ENCODE data around the gene MAN1A1. TPM values are rescaled to one million over a fixed set of nuclear protein-coding genes. Genes with fewer than 3 reads are reported as not detected.
A peak's percentile ranks its signal among the peaks of the same experiment; 100 is the strongest.

MAN1A1 gene
- total and polyA plus RNA-seq, 4 donors = 68.2 to 209 (median 148) TPM

- Histone ChIP-seq H3K36me3 (ENCODE audit: control insufficient read depth in 4 of 4, insufficient read depth in 3 of 4, low read depth in 1 of 4, low read length in 3 of 4) (peaks cover 0 to 2% (median 0%) of the 10 kb centered on the region in 4 donors), H3K4me3 (ENCODE audit: low read depth in 1 of 3, low read length in 3 of 3) (no peak overlapping the region), H3K27ac (ENCODE audit: low read depth in 1 of 2, low read length in 2 of 2) (peak overlapping the region in 1 of 2 donors; percentile 2), H3K27me3 (ENCODE audit: control insufficient read depth in 4 of 4, insufficient read depth in 4 of 4, low read length in 3 of 4) (no peaks in the 10 kb centered on the region), H3K9me3 (ENCODE audit: control insufficient read depth in 4 of 4, low read length in 3 of 4) (no peaks in the 10 kb centered on the region), H3K9ac (ENCODE audit: low read depth in 1 of 2, low read length in 2 of 2) (no peak overlapping the region), H3K4me1 (ENCODE audit: control insufficient read depth in 4 of 4, insufficient read depth in 4 of 4, low read length in 3 of 4) (peaks cover 6 to 48% (median 28%) of the 10 kb centered on the region in 4 donors)
- no peak for TF ChIP-seq GABPA (IDR thresholded peaks at IDR 0.05 in 1 of 2, conservative IDR thresholded peaks at IDR 0.05 in 1 of 2)
- TF ChIP-seq CTCF (IDR thresholded peaks at IDR 0.05; ENCODE audit: low read depth, low read length, missing input control) = no peak
- TF ChIP-seq HNF4A (conservative IDR thresholded peaks at IDR 0.05) = no peak
- no peak for TF ChIP-seq EGR1 (IDR thresholded peaks at IDR 0.05; ENCODE audit: low read depth in 2 of 2)
- TF ChIP-seq ATF3 (IDR thresholded peaks at IDR 0.05) = no peak
- peak; percentile 15 to 22 for TF ChIP-seq RAD21 (IDR thresholded peaks at IDR 0.05)
- no peak for DNase-seq (ENCODE audit: low spot score)
- 29% methylated on average over 1 of the region's 1 CpG for WGBS
Measured at GRCh38 chr6:119344306-119344705, 5.3 kb downstream of the MAN1A1 start.

GRCh38 chr6:119343573-119344146 is 5.9 kb downstream of the MAN1A1 start:
- no peak overlapping the region for H3K4me3 ChIP-seq (ENCODE audit: low read depth in 1 of 3, low read length in 3 of 3)
- peaks cover 0 to 2% (median 0%) of the 10 kb centered on the region in 4 donors for H3K36me3 ChIP-seq (ENCODE audit: control insufficient read depth in 4 of 4, insufficient read depth in 3 of 4, low read depth in 1 of 4, low read length in 3 of 4)
- no peak for TF ChIP-seq GABPA (IDR thresholded peaks at IDR 0.05 in 1 of 2, conservative IDR thresholded peaks at IDR 0.05 in 1 of 2)
- no peak for TF ChIP-seq NR2F2 (IDR thresholded peaks at IDR 0.05)
- TF ChIP-seq CTCF (IDR thresholded peaks at IDR 0.05; ENCODE audit: low read depth, low read length, missing input control) = no peak
- no peak for TF ChIP-seq JUND (IDR thresholded peaks at IDR 0.05)
- TF ChIP-seq HNF4A (conservative IDR thresholded peaks at IDR 0.05) = no peak
- H3K9me3 ChIP-seq (ENCODE audit: control insufficient read depth in 4 of 4, low read length in 3 of 4) = no peaks in the 10 kb centered on the region
- peaks cover 6 to 53% (median 28%) of the 10 kb centered on the region in 4 donors for H3K4me1 ChIP-seq (ENCODE audit: control insufficient read depth in 4 of 4, insufficient read depth in 4 of 4, low read length in 3 of 4)
- H3K27me3 ChIP-seq (ENCODE audit: control insufficient read depth in 4 of 4, insufficient read depth in 4 of 4, low read length in 3 of 4) = no peaks in the 10 kb centered on the region
- peak overlapping the region in 1 of 2 donors; percentile 2 for H3K27ac ChIP-seq (ENCODE audit: low read depth in 1 of 2, low read length in 2 of 2)
- no peak overlapping the region for H3K9ac ChIP-seq (ENCODE audit: low read depth in 1 of 2, low read length in 2 of 2)
- 68% methylated on average over 5 of the region's 5 CpGs for WGBS
- DNase-seq (ENCODE audit: low spot score) = no peak

GRCh38 chr6:119343167-119343566 is 6.4 kb downstream of the MAN1A1 start:
- WGBS = 91% methylated on average over 4 of the region's 4 CpGs
- H3K27ac ChIP-seq (ENCODE audit: low read depth in 1 of 2, low read length in 2 of 2) = no peak overlapping the region
- no peaks in the 10 kb centered on the region for H3K27me3 ChIP-seq (ENCODE audit: control insufficient read depth in 4 of 4, insufficient read depth in 4 of 4, low read length in 3 of 4)
- no peaks in the 10 kb centered on the region for H3K9me3 ChIP-seq (ENCODE audit: control insufficient read depth in 4 of 4, low read length in 3 of 4)
- H3K4me1 ChIP-seq (ENCODE audit: control insufficient read depth in 4 of 4, insufficient read depth in 4 of 4, low read length in 3 of 4) = peaks cover 6 to 55% (median 28%) of the 10 kb centered on the region in 4 donors
- H3K36me3 ChIP-seq (ENCODE audit: control insufficient read depth in 4 of 4, insufficient read depth in 3 of 4, low read depth in 1 of 4, low read length in 3 of 4) = peaks cover 0 to 2% (median 0%) of the 10 kb centered on the region in 4 donors
- H3K9ac ChIP-seq (ENCODE audit: low read depth in 1 of 2, low read length in 2 of 2) = no peak overlapping the region
- DNase-seq (ENCODE audit: low spot score) = no peak
- peak; percentile 15 to 26 for TF ChIP-seq RAD21 (IDR thresholded peaks at IDR 0.05)
- no peak for TF ChIP-seq HNF4G (IDR thresholded peaks at IDR 0.05)
- TF ChIP-seq GABPA (IDR thresholded peaks at IDR 0.05 in 1 of 2, conservative IDR thresholded peaks at IDR 0.05 in 1 of 2) = no peak
- TF ChIP-seq ATF3 (IDR thresholded peaks at IDR 0.05) = no peak
- TF ChIP-seq MAX (IDR thresholded peaks at IDR 0.05) = no peak
- no peak for TF ChIP-seq CTCF (IDR thresholded peaks at IDR 0.05; ENCODE audit: low read depth, low read length, missing input control)
- H3K4me3 ChIP-seq (ENCODE audit: low read depth in 1 of 3, low read length in 3 of 3) = no peak overlapping the region

All from liver (tissue), 9 donors.